ENCODE measurements around the gene PDE5A.

PDE5A gene

GRCh38 chr4:119659576-119659975 is 31.0 kb upstream of the PDE5A start:
- in situ Hi-C loops (cut with MboI; ENCODE audit: low sequenced_read_pairs, unreplicated experiment) = no loop called here
- DNase-seq (ENCODE audit: low spot score) = no peak
- TF ChIP-seq, protein P1, sequence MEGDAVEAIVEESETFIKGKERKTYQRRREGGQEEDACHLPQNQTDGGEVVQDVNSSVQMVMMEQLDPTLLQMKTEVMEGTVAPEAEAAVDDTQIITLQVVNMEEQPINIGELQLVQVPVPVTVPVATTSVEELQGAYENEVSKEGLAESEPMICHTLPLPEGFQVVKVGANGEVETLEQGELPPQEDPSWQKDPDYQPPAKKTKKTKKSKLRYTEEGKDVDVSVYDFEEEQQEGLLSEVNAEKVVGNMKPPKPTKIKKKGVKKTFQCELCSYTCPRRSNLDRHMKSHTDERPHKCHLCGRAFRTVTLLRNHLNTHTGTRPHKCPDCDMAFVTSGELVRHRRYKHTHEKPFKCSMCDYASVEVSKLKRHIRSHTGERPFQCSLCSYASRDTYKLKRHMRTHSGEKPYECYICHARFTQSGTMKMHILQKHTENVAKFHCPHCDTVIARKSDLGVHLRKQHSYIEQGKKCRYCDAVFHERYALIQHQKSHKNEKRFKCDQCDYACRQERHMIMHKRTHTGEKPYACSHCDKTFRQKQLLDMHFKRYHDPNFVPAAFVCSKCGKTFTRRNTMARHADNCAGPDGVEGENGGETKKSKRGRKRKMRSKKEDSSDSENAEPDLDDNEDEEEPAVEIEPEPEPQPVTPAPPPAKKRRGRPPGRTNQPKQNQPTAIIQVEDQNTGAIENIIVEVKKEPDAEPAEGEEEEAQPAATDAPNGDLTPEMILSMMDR (IDR thresholded peaks at IDR 0.05; ENCODE audit: borderline replicate concordance, control extremely low read depth, extremely low read depth, insufficient read depth, missing control alignments) = no peak

DNA sequence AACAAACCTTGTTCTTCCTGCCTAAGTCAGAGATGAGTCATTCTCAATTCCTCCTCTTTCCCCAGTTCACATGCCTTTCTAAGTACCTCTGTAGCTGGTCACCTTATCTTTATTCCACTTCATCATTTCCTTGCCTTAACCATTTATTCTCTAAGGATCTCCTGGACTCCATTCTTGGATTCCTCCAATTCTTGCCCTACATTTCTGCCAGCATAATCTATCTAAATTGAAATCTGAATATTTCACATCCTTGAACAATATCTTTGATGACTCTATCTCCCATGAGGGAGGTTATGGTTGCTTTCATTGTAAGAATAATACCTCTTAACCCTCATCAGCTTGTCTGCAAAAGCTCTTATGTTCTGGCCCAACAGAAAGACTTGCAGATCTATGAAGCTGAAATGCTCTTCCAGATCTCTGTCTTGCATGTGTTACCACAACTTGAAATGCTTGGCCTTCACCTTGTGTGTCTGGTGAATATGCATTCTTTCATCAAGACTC is 28.6 kb upstream of the PDE5A start:
- no peak for DNase-seq (ENCODE audit: low spot score)
- in situ Hi-C loops (cut with MboI; ENCODE audit: low sequenced_read_pairs, unreplicated experiment) = no loop called here
- TF ChIP-seq, protein P1 (IDR thresholded peaks at IDR 0.05; ENCODE audit: borderline replicate concordance, control extremely low read depth, extremely low read depth, insufficient read depth, missing control alignments) = no peak

DNA sequence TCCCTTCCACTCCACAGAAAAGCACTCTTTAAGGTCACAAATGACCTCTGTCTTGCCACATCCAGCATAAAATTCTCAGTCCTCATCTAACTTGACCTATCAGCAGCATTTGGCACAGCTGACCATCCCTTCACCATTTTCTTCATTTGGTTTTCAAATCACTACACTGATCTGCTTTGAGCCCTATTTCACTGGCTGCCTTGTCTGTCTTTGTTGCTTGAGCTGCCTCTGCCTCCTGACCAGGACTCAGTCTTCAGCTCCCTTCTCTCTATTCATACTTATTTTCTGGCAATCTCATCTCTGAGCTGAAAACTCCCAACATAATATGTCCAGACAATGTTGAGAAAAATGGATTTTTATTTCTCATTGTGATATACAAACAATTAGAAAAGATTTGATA is 27.7 kb upstream of the PDE5A start:
- DNase-seq (ENCODE audit: low spot score) = no peak
- TF ChIP-seq, protein P1 (IDR thresholded peaks at IDR 0.05; ENCODE audit: borderline replicate concordance, control extremely low read depth, extremely low read depth, insufficient read depth, missing control alignments) = no peak
- in situ Hi-C loops (cut with MboI; ENCODE audit: low sequenced_read_pairs, unreplicated experiment) = no loop called here

GRCh38 chr4:119655111-119655837 is 26.7 kb upstream of the PDE5A start:
- in situ Hi-C loops (cut with MboI; ENCODE audit: low sequenced_read_pairs, unreplicated experiment) = no loop called here
- TF ChIP-seq, protein P1 (IDR thresholded peaks at IDR 0.05; ENCODE audit: borderline replicate concordance, control extremely low read depth, extremely low read depth, insufficient read depth, missing control alignments) = no peak
- DNase-seq (ENCODE audit: low spot score) = no peak

GRCh38 chr4:119653990-119654389 is 25.4 kb upstream of the PDE5A start:
- in situ Hi-C loops (cut with MboI; ENCODE audit: low sequenced_read_pairs, unreplicated experiment) = no loop called here
- DNase-seq (ENCODE audit: low spot score) = no peak
- TF ChIP-seq, protein P1 (IDR thresholded peaks at IDR 0.05; ENCODE audit: borderline replicate concordance, control extremely low read depth, extremely low read depth, insufficient read depth, missing control alignments) = no peak

- DNase-seq (ENCODE audit: low spot score) = no peak
- in situ Hi-C loops (cut with MboI; ENCODE audit: low sequenced_read_pairs, unreplicated experiment) = no loop called here
Measured at GRCh38 chr4:119652998-119653397, 24.4 kb upstream of the PDE5A start.

More at GRCh38 chr4:119652998-119653397, 24.4 kb upstream of the PDE5A start:
- TF ChIP-seq, protein P1 (IDR thresholded peaks at IDR 0.05; ENCODE audit: borderline replicate concordance, control extremely low read depth, extremely low read depth, insufficient read depth, missing control alignments) = no peak

All from GM13976 (cell line).